SK-N-MC (cell line): ENCODE measurements around the gene POLRMT.

Experiments
- EZH2 ChIP-seq: fragments of 200-600 bp; sonication (generic); IDR thresholded peaks from one replicate; pipeline ENCODE4 v1.6.1; 2017; ENCODE audit warnings: antibody characterized with exemption
- FOXP2 ChIP-seq: optimal IDR thresholded peaks from 2 replicates; pipeline ENCODE3; 2011; ENCODE audit warnings: mild to moderate bottlenecking, moderate library complexity; ENCODE audit not compliant: insufficient read depth; ENCODE audit errors: extremely low read length, control extremely low read depth
- POLR2AphosphoS5 ChIP-seq: IDR thresholded peaks from 2 replicates; pipeline ENCODE4 v1.6.1; 2012; ENCODE audit warnings: mild to moderate bottlenecking, low read depth, low read length, borderline replicate concordance

- TF ChIP-seq POLR2AphosphoS5 (no peak), EZH2 (no peak), FOXP2 (no peak)
Measured at GRCh38 chr19:579842-580155, 53.5 kb downstream of the POLRMT start.
